Measurements from ENCODE around the gene MEF2A.

DNA sequence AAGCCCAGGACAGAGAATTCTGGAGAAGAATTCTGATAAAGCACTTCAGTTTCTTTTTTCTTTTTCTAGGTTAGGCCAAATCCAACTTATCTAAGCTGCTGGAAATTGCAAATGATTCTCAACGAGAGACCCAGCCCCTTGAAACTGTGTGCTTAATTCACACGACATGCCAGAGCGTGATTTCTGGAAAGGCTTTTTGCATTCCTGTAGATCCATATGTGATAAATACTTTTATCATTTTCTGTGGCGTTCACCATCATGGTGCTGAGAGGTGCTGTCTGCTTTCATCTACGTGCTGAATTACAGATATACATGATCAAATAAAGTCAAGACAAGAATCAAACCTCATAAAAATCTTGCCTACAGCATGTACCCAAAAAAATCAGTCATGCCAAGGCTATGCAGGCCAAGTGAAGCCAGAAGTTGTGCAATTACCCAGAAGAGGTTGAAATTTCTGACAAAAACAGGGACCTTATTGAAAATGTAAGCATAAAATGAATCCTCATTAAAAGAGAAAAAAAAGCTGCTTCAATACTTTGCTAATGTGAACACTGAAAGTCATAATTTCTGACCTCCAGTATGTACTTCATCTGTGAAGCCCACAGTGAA is 10.8 kb upstream of the MEF2A start:
- no peak for TF ChIP-seq ZNF57 (CRISPR knock-in tag; IDR thresholded peaks at IDR 0.05)
- no peak for TF ChIP-seq ATF3 (IDR thresholded peaks at IDR 0.05)
- no peak for TF ChIP-seq ATF3 (CRISPR knock-in tag; conservative IDR thresholded peaks at IDR 0.05)
- TF ChIP-seq ZNF274 (IDR thresholded peaks at IDR 0.05; ENCODE audit: borderline replicate concordance, low read depth, low read length) = no peak
- TF ChIP-seq, protein P1, sequence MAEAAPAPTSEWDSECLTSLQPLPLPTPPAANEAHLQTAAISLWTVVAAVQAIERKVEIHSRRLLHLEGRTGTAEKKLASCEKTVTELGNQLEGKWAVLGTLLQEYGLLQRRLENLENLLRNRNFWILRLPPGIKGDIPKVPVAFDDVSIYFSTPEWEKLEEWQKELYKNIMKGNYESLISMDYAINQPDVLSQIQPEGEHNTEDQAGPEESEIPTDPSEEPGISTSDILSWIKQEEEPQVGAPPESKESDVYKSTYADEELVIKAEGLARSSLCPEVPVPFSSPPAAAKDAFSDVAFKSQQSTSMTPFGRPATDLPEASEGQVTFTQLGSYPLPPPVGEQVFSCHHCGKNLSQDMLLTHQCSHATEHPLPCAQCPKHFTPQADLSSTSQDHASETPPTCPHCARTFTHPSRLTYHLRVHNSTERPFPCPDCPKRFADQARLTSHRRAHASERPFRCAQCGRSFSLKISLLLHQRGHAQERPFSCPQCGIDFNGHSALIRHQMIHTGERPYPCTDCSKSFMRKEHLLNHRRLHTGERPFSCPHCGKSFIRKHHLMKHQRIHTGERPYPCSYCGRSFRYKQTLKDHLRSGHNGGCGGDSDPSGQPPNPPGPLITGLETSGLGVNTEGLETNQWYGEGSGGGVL (CRISPR knock-in tag; IDR thresholded peaks at IDR 0.05) = no peak
- TF ChIP-seq, protein P2, sequence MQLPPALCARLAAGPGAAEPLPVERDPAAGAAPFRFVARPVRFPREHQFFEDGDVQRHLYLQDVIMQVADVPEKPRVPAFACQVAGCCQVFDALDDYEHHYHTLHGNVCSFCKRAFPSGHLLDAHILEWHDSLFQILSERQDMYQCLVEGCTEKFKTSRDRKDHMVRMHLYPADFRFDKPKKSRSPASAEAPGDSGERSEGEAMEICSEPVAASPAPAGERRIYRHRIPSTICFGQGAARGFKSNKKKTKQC (CRISPR knock-in tag; IDR thresholded peaks at IDR 0.05) = no peak
- no peak for TF ChIP-seq ZNF609 (CRISPR knock-in tag; IDR thresholded peaks at IDR 0.05; ENCODE audit: borderline replicate concordance)
- TF ChIP-seq CREB1 (IDR thresholded peaks at IDR 0.05) = no peak
- no peak for TF ChIP-seq CREB1 (CRISPR knock-in tag; IDR thresholded peaks at IDR 0.05)

All from K562 (cell line).